Astrocyte (in vitro differentiated cells and primary cell): ENCODE data around the gene GRK2.

ENCODE experiments used
- CTCF ChIP-seq: IDR thresholded peaks from 2 replicates; pipeline ENCODE4 v1.5.1; 2011; ENCODE audit warnings: low read depth, mild to moderate bottlenecking, inconsistent platforms, low read length, moderate library complexity; ENCODE audit not compliant: insufficient read depth
- EZH2 ChIP-seq: IDR thresholded peaks from 2 replicates; pipeline ENCODE4 v1.6.1; 2012; ENCODE audit warnings: mild to moderate bottlenecking, low read length, inconsistent platforms; ENCODE audit not compliant: insufficient read depth

- TF ChIP-seq CTCF (no peak), EZH2 (no peak)
Observed at GRCh38 chr11:67315325-67315909, 49.1 kb downstream of the GRK2 start.
